Fibroblast of peridontal ligament (primary cell): Measurements from ENCODE around the gene CIROP.

Experiments used
- DNase-seq: peaks from one replicate; pipeline ENCODE4 v3.0.0-alpha.2; 2010; ENCODE audit errors: extremely low read depth

The CIROP gene

DNA sequence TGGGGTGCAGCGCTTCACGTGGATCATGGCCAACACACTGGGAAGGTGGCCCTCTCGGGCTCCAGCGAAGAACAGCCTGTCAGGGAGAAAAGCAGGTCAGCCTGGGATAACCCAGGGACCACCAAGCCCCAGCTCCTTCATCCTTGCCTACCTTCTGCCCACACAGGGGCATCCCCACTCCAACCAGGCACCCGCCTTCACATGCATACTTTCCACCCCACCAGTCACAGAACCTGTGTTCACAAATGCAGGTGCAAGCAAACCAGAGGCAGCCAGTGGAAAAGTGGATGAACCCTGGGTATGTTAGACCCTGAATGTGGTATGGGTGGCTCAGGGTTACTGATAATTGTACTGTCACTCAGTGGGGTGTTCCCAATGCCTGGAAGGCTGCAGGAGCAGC lies 26.7 kb upstream of the CIROP start:
- DNase-seq: no peak

DNA sequence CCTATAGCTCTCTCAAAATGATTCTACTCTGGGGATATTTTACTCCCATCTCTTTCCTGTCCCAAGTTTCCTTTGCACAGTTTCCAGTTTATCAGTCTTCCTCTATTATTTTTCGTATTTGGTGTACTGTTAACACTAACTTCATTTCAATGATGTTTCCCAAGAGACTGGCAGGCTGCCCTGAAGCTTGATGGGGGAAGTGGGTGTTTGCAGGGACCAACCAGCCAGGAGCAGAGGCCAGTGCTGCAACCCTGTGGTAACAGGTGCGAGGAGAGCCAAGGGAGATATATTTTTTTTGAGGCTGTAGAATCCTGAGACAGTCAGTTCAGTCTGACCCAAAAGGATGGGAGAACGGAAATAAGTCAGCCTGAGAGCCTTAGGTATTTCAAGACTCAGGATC lies 26.1 kb upstream of the CIROP start:
- no peak for DNase-seq

DNA sequence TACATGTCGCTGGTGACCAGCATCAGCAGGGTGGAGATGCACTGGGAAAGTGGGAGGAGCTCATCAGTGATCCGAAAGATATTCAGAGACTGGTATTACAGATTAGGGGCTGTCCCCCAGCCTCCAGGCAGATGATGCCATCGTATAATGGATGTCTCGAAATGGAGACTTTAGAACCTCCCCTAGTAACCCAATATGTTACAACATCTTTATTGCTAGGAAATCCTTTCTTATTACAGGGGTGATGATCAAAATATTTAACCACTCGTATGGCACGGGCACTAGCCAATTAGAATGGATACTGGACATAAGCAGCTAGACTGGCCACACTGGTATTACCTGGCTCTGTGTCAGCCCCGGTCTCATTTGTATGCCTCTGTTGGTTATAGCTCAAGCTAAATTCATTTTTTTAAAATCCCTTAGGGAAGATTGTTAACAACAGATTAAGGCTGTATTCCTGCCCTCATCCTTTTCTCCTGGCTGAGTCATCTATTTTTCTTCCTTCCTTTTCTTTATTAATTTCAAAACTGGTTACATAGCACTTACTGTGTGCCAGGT lies 25.0 kb upstream of the CIROP start:
- no peak for DNase-seq

DNA sequence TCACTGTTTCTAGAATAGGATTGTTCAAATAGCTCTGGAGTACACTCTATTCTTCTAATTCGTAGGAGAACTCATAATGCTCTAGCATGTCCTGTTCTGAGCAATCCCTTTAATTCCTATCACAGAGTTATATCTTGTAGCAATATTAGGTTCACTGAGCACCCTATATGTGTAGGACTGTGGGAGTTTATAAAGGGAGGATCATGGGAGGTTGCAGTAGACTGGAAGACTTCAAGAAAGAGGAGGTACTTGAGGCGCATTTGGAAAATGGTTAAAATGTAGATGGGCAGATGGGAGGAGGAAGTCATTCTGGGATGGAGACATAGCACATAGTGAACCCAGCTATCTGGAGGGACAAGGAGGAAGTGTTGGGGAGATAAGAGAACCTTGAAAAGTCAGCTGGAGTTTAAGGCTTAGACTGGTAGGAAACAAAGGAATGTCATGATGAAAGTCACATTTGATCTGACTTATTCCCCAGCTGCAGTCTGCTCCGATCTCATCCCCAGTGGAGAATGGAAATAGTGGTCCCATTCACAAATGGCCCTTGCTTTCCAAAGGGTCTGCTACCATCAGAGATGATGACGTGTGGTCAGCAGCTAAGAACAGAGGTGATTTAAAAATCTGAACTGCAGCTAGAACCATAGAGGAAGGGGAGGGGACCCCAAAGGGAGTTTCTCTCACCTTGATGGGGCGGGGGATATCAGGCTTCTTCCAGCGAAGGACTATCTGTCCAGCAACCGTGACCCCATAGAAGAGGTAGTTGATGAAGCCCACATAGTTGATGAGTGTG lies 24.4 kb upstream of the CIROP start:
- DNase-seq: no peak

DNA sequence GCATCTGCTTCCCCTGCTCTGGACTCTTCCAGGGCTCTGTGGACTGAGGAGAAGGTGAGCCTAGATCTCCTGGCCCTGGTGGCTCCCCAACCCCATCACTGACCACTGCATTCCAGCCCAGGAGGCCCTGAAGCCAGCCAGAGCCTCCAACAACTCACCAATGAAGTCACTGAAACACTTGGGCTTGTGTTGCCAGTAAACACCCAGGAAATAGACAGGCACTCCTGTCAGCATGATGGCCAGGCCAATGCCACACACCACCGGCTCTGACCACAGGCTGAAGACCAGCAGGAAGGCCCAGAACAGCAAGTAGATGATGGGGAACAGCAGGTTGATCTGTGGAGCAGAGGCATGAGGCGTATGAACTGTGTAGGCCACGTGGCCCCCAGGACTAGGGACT lies 23.1 kb upstream of the CIROP start:
- no peak for DNase-seq

DNA sequence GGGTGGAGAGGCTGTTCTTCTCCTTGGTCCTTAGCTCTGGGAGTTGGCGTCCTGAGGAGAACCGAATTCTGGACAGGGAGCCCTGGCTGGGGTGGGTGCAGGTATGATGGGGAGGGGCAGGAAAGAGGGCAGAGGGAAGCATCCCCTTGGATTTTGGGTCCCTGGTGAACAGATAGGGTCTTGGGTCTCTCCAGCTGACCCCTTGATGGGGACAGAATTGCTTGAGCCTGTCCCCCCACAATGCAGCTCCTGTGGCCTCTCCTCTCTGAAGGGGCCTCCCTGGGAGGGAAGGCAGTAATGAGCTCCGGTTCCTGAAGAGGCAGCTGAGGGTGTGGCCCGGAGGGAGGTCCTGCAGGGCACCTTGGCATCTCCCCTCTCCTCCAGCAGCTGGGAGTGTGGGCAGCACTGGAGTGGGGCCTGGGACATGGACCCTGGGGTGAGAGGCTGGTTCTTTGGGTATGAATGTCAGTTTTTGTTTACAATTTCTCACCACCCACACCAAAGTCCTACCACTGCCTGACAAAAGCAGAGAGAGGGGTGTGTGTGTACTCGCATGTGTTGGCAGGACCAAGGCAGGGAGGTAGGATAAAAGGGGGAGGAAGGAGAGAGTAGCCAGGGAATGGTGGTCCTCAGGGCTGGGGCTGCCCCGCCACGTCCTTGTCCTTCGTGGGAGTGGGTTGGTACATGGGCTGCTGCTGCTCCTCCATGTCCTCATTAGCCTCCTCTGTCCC lies 21.9 kb upstream of the CIROP start:
- no peak for DNase-seq

DNA sequence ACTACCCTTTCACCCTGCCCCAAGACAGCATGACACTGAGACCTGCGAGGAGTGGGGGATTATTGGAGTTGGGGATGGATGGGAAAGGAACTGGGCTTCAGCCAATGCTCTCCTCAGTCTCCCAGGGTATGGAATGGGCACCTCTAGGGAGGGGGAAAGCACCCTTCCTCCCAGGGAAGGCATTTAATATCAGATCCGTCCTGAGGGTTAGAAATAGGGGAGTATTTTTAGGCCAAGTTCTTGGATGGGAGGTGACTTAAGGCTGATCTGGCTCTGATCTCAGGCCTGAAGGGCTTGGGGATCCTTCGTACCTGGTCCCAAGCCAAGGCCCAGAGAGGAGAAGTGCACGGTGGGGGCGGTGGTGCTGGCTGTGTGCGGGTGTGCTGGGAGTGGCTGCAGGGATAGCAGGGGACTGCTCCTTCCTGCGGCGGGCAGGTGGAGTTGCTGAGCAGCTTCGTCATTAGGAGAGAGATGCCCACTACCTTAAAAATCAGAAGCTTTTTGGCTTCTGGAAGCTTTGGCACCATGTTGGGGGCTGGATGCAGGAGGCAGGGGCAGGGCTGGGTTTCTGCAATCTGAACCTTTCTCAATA lies 21.2 kb upstream of the CIROP start:
- DNase-seq: no peak

DNA sequence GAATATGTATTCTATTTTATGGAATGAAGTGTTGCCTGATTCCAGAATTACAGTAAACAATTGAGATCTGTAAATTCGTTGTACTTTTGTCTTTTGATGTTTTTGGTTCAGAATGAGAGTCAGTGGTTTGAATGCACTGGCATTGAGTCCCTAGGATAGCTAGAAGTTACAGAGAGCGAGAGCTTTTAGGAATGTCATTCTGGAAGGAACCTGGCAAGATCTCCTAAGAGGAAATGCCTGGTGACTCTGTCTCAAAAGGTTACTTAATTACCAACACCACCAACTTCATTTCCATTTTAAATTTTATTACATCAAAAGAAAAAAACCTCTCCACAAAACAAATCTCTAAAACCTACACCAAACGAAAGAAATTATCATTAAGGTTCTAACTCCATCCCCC lies 20.2 kb upstream of the CIROP start:
- no peak for DNase-seq

DNA sequence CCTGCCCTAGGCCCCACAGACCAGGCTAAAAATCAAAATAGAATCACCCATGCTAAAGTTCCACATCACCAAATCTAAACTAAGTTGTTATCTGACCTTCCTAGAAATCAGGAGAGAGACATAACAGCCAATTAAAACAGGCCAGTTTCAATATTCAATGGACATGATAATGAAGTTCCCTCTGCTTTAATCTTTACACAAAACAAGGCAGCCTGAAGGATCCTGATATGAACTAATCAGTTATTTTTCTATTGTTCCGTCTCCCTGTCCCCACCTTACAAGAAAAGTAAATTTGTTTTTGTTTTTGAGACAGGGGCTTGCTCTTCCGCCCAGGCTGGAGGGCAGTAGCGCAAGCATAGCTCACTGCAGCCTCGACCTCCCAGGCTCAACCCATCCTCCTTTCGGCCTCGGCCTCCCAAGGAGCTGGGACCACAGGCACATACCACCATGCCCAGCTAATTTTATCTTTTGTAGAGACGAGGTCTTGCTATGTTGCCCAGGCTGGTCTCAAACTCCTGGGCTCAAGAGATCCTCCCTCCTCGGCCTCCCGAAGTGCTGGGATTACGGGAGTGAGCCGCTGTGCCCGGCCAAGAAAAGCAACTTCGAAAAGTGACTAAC lies 19.7 kb upstream of the CIROP start:
- no peak for DNase-seq

DNA sequence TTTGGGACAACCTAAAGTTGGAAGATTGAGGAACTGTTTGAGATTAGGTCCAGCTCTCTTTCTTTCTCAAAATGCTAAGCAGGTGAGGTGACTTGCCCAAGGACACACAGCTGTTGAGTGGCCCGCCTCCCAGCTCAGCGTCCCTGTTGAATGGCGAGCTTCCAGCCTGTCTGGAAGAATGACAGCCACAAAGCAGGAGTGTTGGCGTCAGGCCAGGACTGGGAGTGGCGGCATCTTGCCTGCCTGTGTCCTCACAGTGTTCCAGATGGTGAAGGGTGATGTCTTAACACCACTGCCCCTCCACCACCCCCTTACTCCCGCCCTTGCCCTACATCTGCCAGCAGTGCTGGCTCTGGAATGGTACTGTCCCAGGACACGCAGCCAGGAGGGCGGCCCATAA lies 18.6 kb upstream of the CIROP start:
- DNase-seq: no peak

DNA sequence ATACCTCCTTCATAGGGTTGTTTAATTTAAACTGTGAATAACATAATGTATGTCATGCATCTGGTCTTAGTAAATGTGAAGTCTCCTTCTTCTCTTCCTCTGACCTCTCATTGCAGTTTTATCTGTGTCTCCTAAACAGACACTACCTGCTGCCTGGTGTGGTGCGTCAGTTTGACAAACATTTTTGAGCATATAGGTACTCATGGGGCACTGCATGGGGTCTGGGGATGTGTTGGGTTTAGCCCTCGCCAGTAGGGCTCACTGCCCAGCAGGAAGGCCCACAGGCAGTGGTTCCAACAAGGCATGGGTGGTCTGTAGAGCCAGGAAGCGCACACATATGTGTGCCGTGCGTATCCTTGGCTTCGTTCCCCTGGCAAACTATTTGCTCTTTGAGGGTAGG lies 17.3 kb upstream of the CIROP start:
- DNase-seq: no peak

DNA sequence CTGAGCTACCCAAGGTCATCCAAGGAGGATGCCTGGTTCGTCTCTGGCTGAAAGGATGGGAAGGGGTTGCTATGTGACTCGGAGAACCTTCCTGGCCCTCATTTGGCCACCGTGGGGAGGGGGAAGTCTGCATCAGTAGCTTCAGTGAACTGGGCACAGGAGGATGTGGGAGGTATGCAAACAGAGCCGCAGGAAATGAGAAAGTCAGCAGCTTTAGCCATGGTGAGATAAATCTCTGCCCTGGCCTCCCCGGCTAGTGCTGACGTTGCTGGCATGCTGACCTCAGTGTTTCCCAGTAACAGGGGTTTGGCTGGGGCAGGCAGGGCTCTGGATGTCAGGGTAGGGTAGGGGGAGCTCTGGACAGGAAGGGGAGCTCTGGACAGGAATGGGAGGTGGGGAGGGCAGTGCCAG lies 16.6 kb upstream of the CIROP start:
- DNase-seq: peak; percentile 28

DNA sequence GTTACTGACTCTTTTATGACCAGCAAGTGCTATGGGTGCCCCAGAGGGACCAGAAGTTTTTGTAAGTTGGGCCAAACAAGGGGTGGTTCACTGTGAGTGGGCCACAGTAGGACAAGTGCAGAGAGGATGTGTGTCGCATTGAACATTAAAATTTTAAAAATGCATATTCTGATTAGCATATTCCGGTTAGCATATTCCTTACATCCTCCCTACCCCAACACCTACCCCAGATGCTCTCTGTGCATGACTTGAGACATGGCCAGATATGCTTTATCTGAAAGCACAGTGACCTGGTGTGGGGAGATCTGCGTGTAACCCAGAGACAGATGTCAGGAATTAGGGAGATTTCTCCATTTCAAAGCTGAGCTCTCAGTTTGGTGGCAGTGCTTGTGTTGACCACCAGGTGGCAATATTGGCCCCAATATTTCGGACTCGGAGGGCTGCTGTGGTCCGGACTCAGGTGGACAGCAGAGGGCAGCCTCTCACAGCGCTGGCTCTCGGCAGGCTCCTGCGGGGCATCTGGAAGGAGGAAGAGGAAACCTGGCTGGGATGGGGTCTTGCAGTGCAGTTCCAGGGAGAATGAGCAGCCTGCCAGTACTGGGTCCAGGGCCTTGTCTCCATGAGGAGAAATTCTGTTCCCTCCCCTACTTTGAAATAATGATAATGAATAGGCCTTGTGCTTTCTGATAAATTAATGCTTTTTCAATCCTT lies 15.9 kb upstream of the CIROP start:
- peak; percentile 86 for DNase-seq

DNA sequence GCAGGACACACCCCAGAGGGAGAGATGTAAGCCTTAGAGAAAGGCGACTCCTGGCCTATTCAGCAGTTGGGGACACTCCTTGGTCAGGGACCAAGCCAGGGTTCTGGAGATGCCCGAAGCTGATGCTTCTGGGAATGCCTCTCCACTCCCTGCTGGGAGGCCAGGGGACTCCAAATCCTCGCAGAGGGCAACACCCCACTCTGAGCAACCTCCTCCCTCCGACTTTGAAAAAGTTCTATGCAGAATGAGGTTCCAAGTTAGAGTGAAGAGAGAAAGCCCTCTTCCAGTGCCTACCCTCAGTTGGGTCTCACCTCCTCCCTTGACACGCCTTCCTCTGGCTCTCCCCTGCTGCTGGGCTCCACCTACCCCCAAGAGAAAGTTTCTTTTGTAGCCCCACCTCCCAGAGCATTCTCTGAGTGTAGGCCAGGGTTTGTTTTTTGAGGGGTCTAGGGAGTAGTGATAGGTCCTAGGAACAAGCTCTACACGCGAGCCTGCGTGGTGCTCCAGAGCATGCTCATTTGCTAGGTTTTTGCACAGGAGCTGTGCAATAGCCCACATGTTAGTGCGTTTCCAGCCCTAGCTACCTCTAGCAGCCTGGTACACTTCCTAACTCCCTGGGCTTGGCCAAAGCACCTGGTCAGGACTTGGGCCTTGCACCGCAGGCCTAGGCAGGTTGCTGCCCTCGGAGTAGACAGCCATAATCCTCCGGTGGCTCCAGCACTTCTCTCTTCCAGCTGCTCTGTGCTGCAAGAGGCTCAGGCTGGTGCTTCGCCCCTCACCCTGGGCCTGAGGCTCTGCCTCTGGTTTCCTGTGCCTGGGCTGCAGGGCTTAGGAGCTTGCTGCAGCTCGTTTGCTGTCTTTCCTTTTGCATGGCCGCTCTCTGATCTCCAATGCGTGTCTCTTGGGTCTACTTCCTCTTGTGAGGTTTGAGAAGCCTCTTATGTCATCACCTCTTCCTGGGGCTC lies 14.9 kb upstream of the CIROP start:
- DNase-seq: no peak

DNA sequence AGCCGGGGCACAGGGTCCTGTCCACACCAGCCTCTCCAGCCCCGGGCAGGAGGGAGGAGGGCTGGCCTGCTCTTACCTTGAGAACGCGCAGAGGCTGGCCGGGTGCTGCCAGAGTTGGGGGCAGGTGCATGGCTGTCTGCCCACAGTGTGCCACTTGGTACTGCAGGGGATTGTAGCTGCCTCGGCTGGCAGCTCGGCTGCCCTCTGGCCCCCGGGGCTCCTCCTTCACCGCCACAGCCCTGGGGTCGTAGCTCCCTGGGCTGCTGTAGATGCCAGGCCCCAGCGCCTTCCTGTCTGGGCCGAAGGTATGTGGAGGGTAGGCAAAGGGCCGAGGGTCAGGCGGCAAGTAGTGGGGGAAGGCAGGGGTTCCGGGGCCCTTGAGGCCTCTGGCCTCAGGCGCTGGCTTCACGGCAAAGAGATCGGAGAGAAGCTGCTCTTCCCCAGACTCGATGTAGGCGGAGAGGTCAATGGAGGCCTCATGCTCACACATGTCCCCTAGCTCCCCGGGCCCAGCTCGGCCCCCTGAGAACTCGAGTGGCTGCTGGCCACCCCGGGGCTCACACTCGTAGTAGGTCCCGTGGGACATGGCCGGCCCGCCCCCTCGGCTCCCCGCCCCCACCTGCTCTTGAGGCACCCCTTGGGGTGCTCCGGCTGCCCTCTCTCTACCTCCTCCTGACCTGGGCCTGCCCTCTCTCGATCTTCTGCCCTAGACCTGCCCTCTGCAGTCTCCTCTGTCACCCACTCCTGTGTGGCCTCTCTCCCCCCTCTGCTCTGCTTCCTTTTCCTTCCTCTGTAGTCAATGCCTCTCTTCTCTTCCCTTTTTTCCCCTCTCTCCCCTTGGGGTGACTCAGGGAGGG lies 13.9 kb upstream of the CIROP start, which contains the start of gene CEBPE:
TSS of gene CEBPE (minus strand) at position 750 of the 857 bp plus-strand sequence. CDS start at position 586, 164 bp downstream.
- DNase-seq: no peak

DNA sequence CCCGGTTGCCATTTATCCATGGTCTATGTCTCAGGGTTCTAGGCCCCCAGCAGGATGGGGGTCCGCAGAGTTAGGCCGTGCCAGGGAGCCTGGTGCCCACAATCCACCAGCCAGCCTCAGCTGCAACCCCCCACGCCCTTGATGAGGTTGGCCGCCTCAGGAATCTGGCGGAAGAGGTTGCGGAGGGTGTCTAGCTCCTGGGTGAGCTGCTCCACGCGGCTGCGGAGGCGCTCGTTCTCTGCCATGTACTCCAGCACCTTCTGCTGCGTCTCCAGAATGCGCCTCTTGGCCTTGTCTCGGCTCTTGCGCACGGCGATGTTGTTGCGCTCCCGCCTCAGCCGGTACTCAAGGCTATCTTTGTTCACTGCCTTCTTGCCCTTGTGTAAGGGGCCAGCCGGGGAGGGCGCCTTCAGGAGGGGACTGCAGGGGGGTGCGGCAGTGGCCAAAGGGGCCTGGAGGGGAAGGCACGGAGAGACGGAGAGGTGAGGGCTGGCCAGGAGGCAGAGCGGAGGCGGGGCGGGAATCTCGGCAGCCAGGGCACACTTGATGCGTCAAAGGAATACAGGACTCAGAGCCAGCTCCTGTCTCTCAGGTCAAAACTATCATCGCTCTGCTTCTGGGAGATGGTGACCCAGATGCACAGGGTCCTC lies 12.7 kb upstream of the CIROP start:
- DNase-seq: no peak

DNA sequence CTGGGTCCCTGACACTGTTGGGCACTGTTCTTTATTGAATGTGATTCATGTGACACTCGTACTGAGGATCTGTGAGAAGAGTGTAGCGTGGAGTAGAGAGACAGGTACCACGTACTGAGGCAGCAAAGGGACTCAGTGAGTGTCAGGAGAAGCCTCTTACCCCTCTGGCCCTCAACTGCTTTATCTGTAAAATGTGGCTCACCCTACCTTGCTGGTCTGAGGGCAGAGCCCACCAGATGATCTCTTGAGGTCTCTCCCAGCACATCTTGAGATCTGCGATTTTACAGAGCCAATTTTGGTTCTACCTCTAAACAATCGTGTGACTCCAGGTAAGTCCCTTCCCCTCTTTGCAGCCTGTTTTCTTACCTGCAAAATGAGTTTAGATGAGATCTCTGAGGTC lies 11.1 kb upstream of the CIROP start:
- no peak for DNase-seq

DNA sequence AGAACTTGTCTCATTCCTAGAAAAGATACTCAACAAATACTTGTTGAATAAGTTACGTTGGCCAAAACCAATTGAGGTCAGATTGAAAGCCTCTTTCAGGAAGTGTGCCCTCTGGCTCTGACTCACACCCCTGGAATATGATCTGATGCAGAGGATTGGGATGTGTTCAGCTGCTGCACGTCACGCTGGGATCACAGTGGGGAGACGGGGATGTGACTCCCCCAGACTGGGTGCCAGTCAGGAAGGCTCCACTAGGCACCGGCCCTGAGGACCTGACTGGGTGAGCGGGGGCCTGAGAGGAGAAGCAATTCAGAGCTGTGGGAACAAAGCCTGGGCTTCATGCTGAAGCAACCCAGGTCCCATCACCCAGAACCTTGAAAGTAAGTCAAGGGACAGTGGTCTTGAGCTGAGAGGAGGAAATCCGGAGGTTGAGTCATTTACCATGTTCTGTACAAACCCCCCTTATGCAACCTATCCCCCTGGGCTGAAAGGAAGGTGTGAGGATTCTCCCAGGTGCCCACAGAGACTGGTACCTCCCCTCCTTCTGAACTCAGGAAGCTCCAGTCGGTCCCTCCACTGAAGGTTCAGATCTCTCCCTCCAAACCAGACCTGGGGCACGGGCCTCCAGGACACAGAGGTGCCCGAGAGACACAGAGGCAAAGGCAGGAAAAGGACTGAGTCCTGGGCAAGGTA lies 10.4 kb upstream of the CIROP start:
- DNase-seq: peak; percentile 99
